ENCODE results near the gene MYRIP. TPM values are rescaled to one million over a fixed set of nuclear protein-coding genes. Genes with fewer than 3 reads are reported as not detected.

Gene MYRIP
- total and polyA plus RNA-seq, 2 of the 4 experiments (the other 2 are of a cell fraction), result not detected

DNA sequence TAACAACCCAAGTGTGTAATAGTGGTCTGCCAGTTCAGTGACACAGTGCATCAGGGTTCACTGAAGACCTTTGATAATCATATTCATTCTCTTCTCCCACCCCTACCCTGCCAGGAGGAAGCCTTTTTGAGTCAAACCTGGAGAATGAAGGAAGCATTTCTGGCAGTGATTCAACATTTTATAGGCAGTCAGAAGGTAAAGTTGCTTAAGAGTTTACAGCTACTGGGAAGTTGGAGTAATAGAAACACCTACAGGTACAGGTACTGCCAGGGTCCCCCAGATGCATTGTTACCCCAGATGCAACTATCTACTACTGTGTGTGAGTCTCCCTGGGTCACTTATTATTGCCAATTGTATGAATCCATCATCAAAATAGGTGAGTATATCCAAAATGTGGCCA is 353.2 kb downstream of the MYRIP start:
- Histone ChIP-seq H2BK15ac (ENCODE audit: low read depth, low read length) (no peak overlapping the region), H3K27ac (ENCODE audit: insufficient read depth, low read length) (no peak overlapping the region), H3K14ac (replicated peaks; ENCODE audit: low read depth, low read length) (no peak overlapping the region), H2AK5ac (ENCODE audit: low read depth, low read length) (no peak overlapping the region), H3K9me1 (ENCODE audit: insufficient read depth, low read length) (no peaks in the 10 kb centered on the region), H3K79me1 (ENCODE audit: low read depth in 1 of 2, low read length in 2 of 2) (no peaks in the 10 kb centered on the region), H3K9me3 (ENCODE audit: control insufficient read depth, insufficient read depth, low read length) (peaks cover 9% of the 10 kb centered on the region; the same call in 1 of the 2 replicates), H4K91ac (ENCODE audit: insufficient read depth, low read depth, low read length) (no peak overlapping the region), H3K4me2 (ENCODE audit: low read depth, low read length) (no peak overlapping the region), H2BK20ac (ENCODE audit: low read depth, low read length) (no peak overlapping the region), H3K27me3 (ENCODE audit: control insufficient read depth, insufficient read depth, low read length) (no peaks in the 10 kb centered on the region), H3K4ac (ENCODE audit: low read depth, low read length) (no peak overlapping the region), H3K4me3 (ENCODE audit: insufficient read depth, low read depth, low read length) (no peak overlapping the region), H3K9ac (ENCODE audit: low read depth, low read length) (no peak overlapping the region), H3K56ac (ENCODE audit: extremely low read depth, insufficient read depth, low read length) (no peak overlapping the region), H2BK5ac (ENCODE audit: low read depth, low read length, poor library complexity, severe bottlenecking) (no peak overlapping the region), H2AFZ (replicated peaks; ENCODE audit: low read length, poor library complexity) (no peak overlapping the region), H4K8ac (ENCODE audit: low read depth in 2 of 2, low read length in 2 of 2) (no peak overlapping the region), H3K23ac (ENCODE audit: low read depth, low read length) (no peak overlapping the region), H3K18ac (ENCODE audit: low read depth, low read length) (no peak overlapping the region), H4K5ac (ENCODE audit: low read depth, low read length) (no peak overlapping the region), H4K20me1 (ENCODE audit: insufficient read depth, low read length) (no peaks in the 10 kb centered on the region), H3K36me3 (ENCODE audit: control insufficient read depth, insufficient read depth, low read length) (no peaks in the 10 kb centered on the region), H2BK120ac (ENCODE audit: low read depth, low read length) (no peak overlapping the region), H3K4me1 (ENCODE audit: control insufficient read depth, insufficient read depth, low read length) (no peaks in the 10 kb centered on the region), H2AK9ac (replicated peaks; ENCODE audit: low read depth, low read length, poor library complexity) (no peak overlapping the region)
- dilution Hi-C loops (cut with HindIII; ENCODE audit: low sequenced_read_pairs, unreplicated experiment), result no loop called here
- ChIA-PET CTCF (no interaction called here), POLR2A (ENCODE audit: unreplicated experiment) (no interaction called here)
- intact Hi-C loops (cut with micrococcal nuclease), result no loop called here
- ATAC-seq (ENCODE audit: low read depth), result no peak
- in situ Hi-C loops (cut with MboI; ENCODE audit: low sequenced_read_pairs), result no loop called here
- no TSS peak for BruUV-seq (replicated peaks)
- TF ChIP-seq RCOR1 (IDR thresholded peaks at IDR 0.05; ENCODE audit: insufficient replicate concordance, low read length) (no peak), USF2 (IDR thresholded peaks at IDR 0.05; ENCODE audit: low read depth, low read length) (no peak), CEBPB (IDR thresholded peaks at IDR 0.05; ENCODE audit: low read depth, low read length) (no peak), RFX5 (IDR thresholded peaks at IDR 0.05; ENCODE audit: low read depth, low read length) (no peak), BHLHE40 (IDR thresholded peaks at IDR 0.05; ENCODE audit: low read depth, low read length) (no peak), POLR2A (IDR thresholded peaks at IDR 0.05; ENCODE audit: low read depth, low read length) (no peak), RAD21 (IDR thresholded peaks at IDR 0.05; ENCODE audit: low read length) (no peak)
- TF ChIP-seq, protein P1, sequence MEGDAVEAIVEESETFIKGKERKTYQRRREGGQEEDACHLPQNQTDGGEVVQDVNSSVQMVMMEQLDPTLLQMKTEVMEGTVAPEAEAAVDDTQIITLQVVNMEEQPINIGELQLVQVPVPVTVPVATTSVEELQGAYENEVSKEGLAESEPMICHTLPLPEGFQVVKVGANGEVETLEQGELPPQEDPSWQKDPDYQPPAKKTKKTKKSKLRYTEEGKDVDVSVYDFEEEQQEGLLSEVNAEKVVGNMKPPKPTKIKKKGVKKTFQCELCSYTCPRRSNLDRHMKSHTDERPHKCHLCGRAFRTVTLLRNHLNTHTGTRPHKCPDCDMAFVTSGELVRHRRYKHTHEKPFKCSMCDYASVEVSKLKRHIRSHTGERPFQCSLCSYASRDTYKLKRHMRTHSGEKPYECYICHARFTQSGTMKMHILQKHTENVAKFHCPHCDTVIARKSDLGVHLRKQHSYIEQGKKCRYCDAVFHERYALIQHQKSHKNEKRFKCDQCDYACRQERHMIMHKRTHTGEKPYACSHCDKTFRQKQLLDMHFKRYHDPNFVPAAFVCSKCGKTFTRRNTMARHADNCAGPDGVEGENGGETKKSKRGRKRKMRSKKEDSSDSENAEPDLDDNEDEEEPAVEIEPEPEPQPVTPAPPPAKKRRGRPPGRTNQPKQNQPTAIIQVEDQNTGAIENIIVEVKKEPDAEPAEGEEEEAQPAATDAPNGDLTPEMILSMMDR (conservative IDR thresholded peaks at IDR 0.05; ENCODE audit: low read depth, low read length), result no peak
- no peak for DNase-seq
